ENCODE data around the gene VAPB.

- TF ChIP-seq CTCF (IDR thresholded peaks at IDR 0.05; ENCODE audit: insufficient read depth, low read depth, low read length) (no peak), EZH2 (IDR thresholded peaks at IDR 0.05; ENCODE audit: insufficient read depth, low read length) (no peak)
Measured at GRCh38 chr20:58389968-58390658, 1.1 kb downstream of the VAPB start.
